ENCODE results near the gene SHKBP1.

The SHKBP1 gene

GRCh38 chr19:40623403-40624251, 47.0 kb downstream of the SHKBP1 start (continued):
- TF ChIP-seq, protein P1, sequence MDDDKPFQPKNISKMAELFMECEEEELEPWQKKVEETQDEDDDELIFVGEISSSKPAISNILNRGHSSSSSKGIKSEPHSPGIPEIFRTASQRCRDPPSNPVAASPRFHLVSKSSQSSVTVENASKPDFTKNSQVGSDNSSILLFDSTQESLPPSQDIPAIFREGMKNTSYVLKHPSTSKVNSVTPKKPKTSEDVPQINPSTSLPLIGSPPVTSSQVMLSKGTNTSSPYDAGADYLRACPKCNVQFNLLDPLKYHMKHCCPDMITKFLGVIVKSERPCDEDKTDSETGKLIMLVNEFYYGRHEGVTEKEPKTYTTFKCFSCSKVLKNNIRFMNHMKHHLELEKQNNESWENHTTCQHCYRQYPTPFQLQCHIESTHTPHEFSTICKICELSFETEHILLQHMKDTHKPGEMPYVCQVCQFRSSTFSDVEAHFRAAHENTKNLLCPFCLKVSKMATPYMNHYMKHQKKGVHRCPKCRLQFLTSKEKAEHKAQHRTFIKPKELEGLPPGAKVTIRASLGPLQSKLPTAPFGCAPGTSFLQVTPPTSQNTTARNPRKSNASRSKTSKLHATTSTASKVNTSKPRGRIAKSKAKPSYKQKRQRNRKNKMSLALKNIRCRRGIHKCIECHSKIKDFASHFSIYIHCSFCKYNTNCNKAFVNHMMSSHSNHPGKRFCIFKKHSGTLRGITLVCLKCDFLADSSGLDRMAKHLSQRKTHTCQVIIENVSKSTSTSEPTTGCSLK (tag by site-specific recombination; IDR thresholded peaks at IDR 0.05) = no peak
- TF ChIP-seq ZEB2 (tag by site-specific recombination; IDR thresholded peaks at IDR 0.05) (peak; percentile 100), KLF9 (tag by site-specific recombination; IDR thresholded peaks at IDR 0.05; ENCODE audit: low read depth) (peak; percentile 100), ZNF155 (tag by site-specific recombination; IDR thresholded peaks at IDR 0.05) (no peak), ZFHX2 (tag by site-specific recombination; conservative IDR thresholded peaks at IDR 0.05) (peak; percentile 96), ZNF518A (tag by site-specific recombination; conservative IDR thresholded peaks at IDR 0.05; ENCODE audit: low read depth) (peak; percentile 51; the same call in 1 of the 2 replicates), ZNF37A (tag by site-specific recombination; IDR thresholded peaks at IDR 0.05) (no peak), BCL11A (tag by site-specific recombination; IDR thresholded peaks at IDR 0.05; ENCODE audit: low read depth) (peak; percentile 63; the same call in 1 of the 2 replicates), ZNF366 (tag by site-specific recombination; conservative IDR thresholded peaks at IDR 0.05) (peak; percentile 92), ZNF239 (tag by site-specific recombination; IDR thresholded peaks at IDR 0.05) (no peak), ZNF266 (tag by site-specific recombination; IDR thresholded peaks at IDR 0.05; ENCODE audit: low read depth) (no peak), ZSCAN5A (tag by site-specific recombination; IDR thresholded peaks at IDR 0.05) (no peak; the same call in 1 of the 2 replicates), ZNF670 (tag by site-specific recombination; IDR thresholded peaks at IDR 0.05; ENCODE audit: low read depth) (no peak), ZNF114 (tag by site-specific recombination; IDR thresholded peaks at IDR 0.05) (no peak), EGR2 (tag by site-specific recombination; IDR thresholded peaks at IDR 0.05; ENCODE audit: low read depth) (peak; percentile 95), ZNF23 (tag by site-specific recombination; IDR thresholded peaks at IDR 0.05; ENCODE audit: borderline replicate concordance) (no peak), ZNF140 (tag by site-specific recombination; IDR thresholded peaks at IDR 0.05) (no peak), ZNF302 (tag by site-specific recombination; IDR thresholded peaks at IDR 0.05; ENCODE audit: low read depth) (no peak), ZIC2 (tag by site-specific recombination; IDR thresholded peaks at IDR 0.05) (peak; percentile 99), ZSCAN30 (tag by site-specific recombination; IDR thresholded peaks at IDR 0.05) (peak; percentile 92), MZF1 (tag by site-specific recombination; IDR thresholded peaks at IDR 0.05; ENCODE audit: borderline replicate concordance) (peak; percentile 58; the same call in 1 of the 2 replicates), ZNF654 (tag by site-specific recombination; IDR thresholded peaks at IDR 0.05; ENCODE audit: low read depth) (no peak), ZNF747 (tag by site-specific recombination; IDR thresholded peaks at IDR 0.05) (no peak), ZBTB48 (tag by site-specific recombination; IDR thresholded peaks at IDR 0.05) (peak; percentile 88; the same call in 1 of the 2 replicates), GLI2 (tag by site-specific recombination; IDR thresholded peaks at IDR 0.05; ENCODE audit: borderline replicate concordance, low read depth) (no peak), ZNF202 (tag by site-specific recombination; IDR thresholded peaks at IDR 0.05; ENCODE audit: borderline replicate concordance) (no peak), ZBTB44 (tag by site-specific recombination; IDR thresholded peaks at IDR 0.05) (no peak)
- TF ChIP-seq, protein P2, sequence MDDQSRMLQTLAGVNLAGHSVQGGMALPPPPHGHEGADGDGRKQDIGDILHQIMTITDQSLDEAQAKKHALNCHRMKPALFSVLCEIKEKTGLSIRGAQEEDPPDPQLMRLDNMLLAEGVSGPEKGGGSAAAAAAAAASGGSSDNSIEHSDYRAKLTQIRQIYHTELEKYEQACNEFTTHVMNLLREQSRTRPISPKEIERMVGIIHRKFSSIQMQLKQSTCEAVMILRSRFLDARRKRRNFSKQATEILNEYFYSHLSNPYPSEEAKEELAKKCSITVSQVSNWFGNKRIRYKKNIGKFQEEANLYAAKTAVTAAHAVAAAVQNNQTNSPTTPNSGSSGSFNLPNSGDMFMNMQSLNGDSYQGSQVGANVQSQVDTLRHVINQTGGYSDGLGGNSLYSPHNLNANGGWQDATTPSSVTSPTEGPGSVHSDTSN (CRISPR knock-in tag; IDR thresholded peaks at IDR 0.05) = no peak
